GM12878 (cell line): ENCODE results near the gene TBCE. TPM values are rescaled to one million over a fixed set of nuclear protein-coding genes. Genes with fewer than 3 reads are reported as not detected.

Experiments used
- ATAC-seq: fragments of 200-7000 bp; cut with Tn5 transposase; 3 replicates; pipeline ENCODE4 v1.9.1; 2020; ENCODE audit warnings: mild to moderate bottlenecking, moderate library complexity
- BruUV-seq: library from RNA; stranded (reverse); fragments of 400-500 nt; replicated peaks from 2 replicates; lab custom pipeline; 2021; lab: Mats Ljungman, UMichigan
- CTCF ChIA-PET: fragments of 300-600 bp; sonication (Branson Sonifier 250); formaldehyde crosslinking; extraction: SDS; loops from one replicate; lab custom pipeline; 2021; ENCODE audit warnings: inconsistent platforms; lab: Yijun Ruan, JAX
- POLR2A ChIA-PET: fragments of 350-600 bp; formaldehyde crosslinking; extraction: SDS; loops from one replicate; lab custom pipeline; 2021; ENCODE audit warnings: inconsistent platforms; lab: Charles Lee
- RAD21 ChIA-PET: fragments of 300-600 bp; sonication (Branson Sonifier 250); formaldehyde crosslinking; loops from one replicate; lab custom pipeline; 2023; ENCODE audit warnings: antibody characterized with exemption; ENCODE audit not compliant: unreplicated experiment; lab: Charles Lee
- SMC1A ChIA-PET: fragments of 300-600 bp; sonication (Branson Sonifier 250); formaldehyde crosslinking; loops from one replicate; lab custom pipeline; 2023; ENCODE audit not compliant: unreplicated experiment, uncharacterized antibody; lab: Charles Lee
- DNase-seq: peaks from one replicate; pipeline ENCODE4 v3.0.0-alpha.2; 2011; ENCODE audit warnings: low read depth, low spot score
- FAIRE-seq: peaks from 3 replicates; lab custom pipeline; 2011; peaks lifted over from hg19 to GRCh38; lab: Jason Lieb, UNC
- H2AFZ ChIP-seq: 2 replicates; pipeline ENCODE4 v1.6.0; 2011; ENCODE audit warnings: low read depth, low read length, control low read depth; ENCODE audit not compliant: control insufficient read depth
- H3K27ac ChIP-seq: 2 replicates; pipeline ENCODE4 v1.5.1; 2011; ENCODE audit warnings: control low read depth; ENCODE audit not compliant: control insufficient read depth, insufficient read depth
- H3K27me3 ChIP-seq, 2 experiments: replicated peaks in 1 of 2; 2 replicates each; pipeline versions ENCODE4 v1.6.0 to v1.6.1; 2011; ENCODE audit warnings: low read length in 1 of 2; ENCODE audit not compliant: control insufficient read depth in 2 of 2, insufficient read depth in 2 of 2
- H3K36me3 ChIP-seq, 2 experiments: 2 replicates each; pipeline ENCODE4 v1.5.1; 2011; ENCODE audit warnings: low read length in 1 of 2; ENCODE audit not compliant: control insufficient read depth in 2 of 2, insufficient read depth in 2 of 2
- H3K4me1 ChIP-seq: 2 replicates; pipeline ENCODE4 v1.6.1; 2011; ENCODE audit warnings: mild to moderate bottlenecking, low read length, moderate library complexity, mixed read lengths; ENCODE audit not compliant: control insufficient read depth, insufficient read depth
- H3K4me2 ChIP-seq: 2 replicates; pipeline ENCODE4 v1.6.0; 2011; ENCODE audit warnings: control low read depth; ENCODE audit not compliant: control insufficient read depth, insufficient read depth
- H3K4me3 ChIP-seq: fragments of 200-600 bp; sonication (generic); 2 replicates; pipeline ENCODE4 v1.5.1; 2016
- H3K79me2 ChIP-seq: 2 replicates; pipeline ENCODE4 v1.6.0; 2011; ENCODE audit warnings: low read length; ENCODE audit not compliant: control insufficient read depth, insufficient read depth
- H3K9ac ChIP-seq: 2 replicates; pipeline ENCODE4 v1.8.0; 2011; ENCODE audit warnings: low read length, control low read depth, mixed read lengths; ENCODE audit not compliant: control insufficient read depth, insufficient read depth
- H3K9me3 ChIP-seq: replicated peaks from 3 replicates; pipeline ENCODE4 v1.5.1; 2011; ENCODE audit warnings: mild to moderate bottlenecking, low read length; ENCODE audit not compliant: control insufficient read depth, insufficient read depth
- H4K20me1 ChIP-seq: 2 replicates; pipeline ENCODE4 v1.6.0; 2011; ENCODE audit not compliant: control insufficient read depth, insufficient read depth
- BCL11A ChIP-seq: IDR thresholded peaks from 2 replicates; pipeline ENCODE4 v1.6.1; 2011; ENCODE audit warnings: low read depth, low read length
- CBX3 ChIP-seq: fragments of 200-600 bp; sonication (generic); IDR thresholded peaks from 2 replicates; pipeline ENCODE4 v1.6.1; 2016; ENCODE audit warnings: low read depth, borderline replicate concordance
- EP300 ChIP-seq, 2 experiments: fragments of 150-350 bp in 1 of 2; IDR thresholded peaks; 2 replicates each; pipeline ENCODE4 v1.6.1; 2011 to 2012; ENCODE audit warnings: low read depth in 2 of 2, low read length in 2 of 2, borderline replicate concordance in 1 of 2, improper control_type of control experiment in 1 of 2, inconsistent platforms in 1 of 2; ENCODE audit not compliant: control insufficient read depth in 1 of 2
- ETV6 ChIP-seq, 2 experiments: fragments of 450-650 bp in 1 of 2; IDR thresholded peaks in 1 of 2; conservative IDR thresholded peaks in 1 of 2; 2 replicates each; pipeline ENCODE4 v1.6.1; 2014; ENCODE audit warnings: antibody characterized with exemption in 1 of 2, borderline replicate concordance in 1 of 2, low read depth in 1 of 2, mild to moderate bottlenecking in 1 of 2, moderate library complexity in 1 of 2
- HDGF ChIP-seq: fragments of 450-650 bp; IDR thresholded peaks from 2 replicates; pipeline ENCODE4 v1.6.1; 2016; ENCODE audit warnings: antibody characterized with exemption
- MEF2B ChIP-seq: fragments of 450-650 bp; IDR thresholded peaks from 2 replicates; pipeline ENCODE4 v1.6.1; 2018; ENCODE audit warnings: mild to moderate bottlenecking, moderate library complexity; ENCODE audit not compliant: partially characterized antibody, poor library complexity, severe bottlenecking
- PML ChIP-seq: IDR thresholded peaks from 2 replicates; pipeline ENCODE4 v1.6.1; 2012; ENCODE audit warnings: low read length, inconsistent platforms
- POLR2AphosphoS2 ChIP-seq: IDR thresholded peaks from 2 replicates; pipeline ENCODE4 v1.6.1; 2011; ENCODE audit warnings: low read depth, mild to moderate bottlenecking, low read length, improper control_type of control experiment, moderate library complexity
- RELA ChIP-seq: fragments of 450-650 bp; IDR thresholded peaks from 2 replicates; pipeline ENCODE4 v1.8.0; 2014; ENCODE audit warnings: borderline replicate concordance; ENCODE audit not compliant: partially characterized antibody
- TAF1 ChIP-seq: IDR thresholded peaks from 2 replicates; pipeline ENCODE4 v1.6.1; 2011; ENCODE audit warnings: mild to moderate bottlenecking, low read depth, low read length, borderline replicate concordance
- ZNF207 ChIP-seq: fragments of 450-650 bp; IDR thresholded peaks from 2 replicates; pipeline ENCODE4 v1.6.1; 2014; ENCODE audit warnings: antibody characterized with exemption, mild to moderate bottlenecking, borderline replicate concordance
- WGBS: methylation state at CpG from one replicate; pipeline ENCODE4 v1.1.6; 2016; ENCODE audit warnings: low lambda C conversion rate; ENCODE audit not compliant: insufficient replicate concordance, insufficient coverage; ENCODE audit errors: missing lambda C conversion rate; 5-methylcytosine and 5-hydroxymethylcytosine counted together
- in situ Hi-C: fragments of 300-500 bp; cut with MboI; formaldehyde crosslinking; loops from 9 replicates; pipeline ENCODE4 v1.14.3; 2018; ENCODE audit warnings: mixed read lengths
- intact Hi-C: fragments of 100-400 bp; cut with micrococcal nuclease; formaldehyde crosslinking; loops from one replicate; pipeline ENCODE4 v1.14.2; 2022; ENCODE audit not compliant: unreplicated experiment
- polyA plus RNA-seq, 11 experiments: library from polyadenylated mRNA; depleted of rRNA in 4 of 11; unstranded in 6 of 11; stranded (reverse) in 5 of 11; fragments of >200 nt; fragmentation: Nextera tagmentation in 4 of 11; fragmentation: Illumina TruSeq in 1 of 11; extraction: Ambion mirVana in 4 of 11; extraction: Trizol in 1 of 11; gene quantifications; 1 replicate in 1 of 11; 2 replicates in 10 of 11; pipeline versions ENCODE4 v1.2.1 to v1.2.3, GENCODE V29; 2011 to 2016; ENCODE audit warnings: inconsistent platforms in 2 of 11, missing spikeins in 2 of 11, low read depth in 1 of 11
- total RNA-seq, 4 experiments: library from RNA; depleted of rRNA in 3 of 4; stranded (reverse); fragments of >200 nt in 3 of 4; fragmentation: Illumina TruSeq in 1 of 4; extraction: Trizol in 1 of 4; gene quantifications; 2 replicates each; pipeline versions ENCODE4 v1.2.1 to v1.2.3, GENCODE V29; 2013 to 2021
- TF ChIP-seq, protein P1 (sequence below): fragments of 450-650 bp; formaldehyde crosslinking; IDR thresholded peaks from 2 replicates; pipeline ENCODE4 v1.4.0; 2022; ENCODE audit warnings: mild to moderate bottlenecking, moderate library complexity
- TF ChIP-seq, protein P2 (sequence below): IDR thresholded peaks from 2 replicates; pipeline ENCODE4 v1.6.1; 2011; ENCODE audit warnings: borderline replicate concordance, low read depth, mild to moderate bottlenecking, moderate library complexity, low read length; ENCODE audit not compliant: insufficient read depth, poor library complexity, severe bottlenecking
- TF ChIP-seq, protein P3 (sequence below): IDR thresholded peaks from 2 replicates; pipeline ENCODE4 v1.6.1; 2012; ENCODE audit warnings: low read length, inconsistent platforms
- TF ChIP-seq, protein P4 (sequence below): fragments of 450-650 bp; IDR thresholded peaks from 2 replicates; pipeline ENCODE4 v1.6.1; 2017; ENCODE audit warnings: low read depth, mild to moderate bottlenecking, moderate library complexity

TBCE gene
- total and polyA plus RNA-seq, 10 of the 15 experiments (the other 5 are each of a cell fraction or from before 2014, with no cell fraction given) = 22.7 to 48.7 (median 29.2) TPM

DNA sequence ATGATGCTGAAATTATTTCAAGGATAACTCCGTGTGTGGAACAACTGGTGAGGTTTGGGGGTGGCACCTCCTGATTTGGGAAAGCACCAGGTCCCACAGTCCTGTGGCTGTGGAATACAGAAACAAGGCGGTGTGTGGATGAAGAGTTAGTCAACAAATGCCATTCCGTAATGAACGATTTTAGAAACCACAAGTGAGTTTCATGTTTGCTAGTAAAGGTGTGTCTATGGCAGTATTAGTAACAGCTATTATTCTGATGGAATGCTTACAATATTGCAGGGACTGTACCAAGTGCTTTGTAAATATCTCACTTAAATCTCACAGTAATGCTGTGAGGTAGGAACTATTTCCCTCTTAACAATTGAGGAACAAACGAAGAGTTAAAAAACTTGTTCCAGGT, 83.2 kb downstream of the TBCE start:
- ChIA-PET CTCF (interaction anchor here (0.6 to 1.0 kb wide), 3 partner anchors 64 to 144 kb away, joined by 3 read pairs; no protein-coding TSS in a partner anchor), RAD21 (no interaction called here), SMC1A (interaction anchor here (0.6 kb wide), 1 partner anchor 1122 kb away, joined by 3 read pairs; no protein-coding TSS in a partner anchor), POLR2A (interaction anchor here (0.5 to 0.6 kb wide), 2 partner anchors 499 to 1080 kb away, joined by 5 read pairs; no protein-coding TSS in a partner anchor)
- Histone ChIP-seq H3K4me1 (no peaks in the 10 kb centered on the region), H3K36me3 (peaks cover 1 to 19% of the 10 kb centered on the region in 2 experiments; a peak in 3 of 4 replicates), H4K20me1 (no peaks in the 10 kb centered on the region), H3K79me2 (no peaks in the 10 kb centered on the region), H2AFZ (no peak overlapping the region), H3K27me3 (no peaks in the 10 kb centered on the region), H3K27ac (no peak overlapping the region), H3K4me3 (no peak overlapping the region), H3K9me3 (no peaks in the 10 kb centered on the region), H3K4me2 (no peak overlapping the region), H3K9ac (no peak overlapping the region)
- FAIRE-seq (no peak), ATAC-seq (no peak), DNase-seq (no peak)
- no TSS peak for BruUV-seq
- intact Hi-C loops = no loop called here
- TF ChIP-seq TAF1 (no peak), EP300 (IDR thresholded peaks at IDR 0.05; ENCODE audit: borderline replicate concordance in 1 of 2, control insufficient read depth in 1 of 2, low read depth in 2 of 2, low read length in 2 of 2) (no peak), POLR2AphosphoS2 (no peak), HDGF (no peak), RELA (no peak), PML (no peak), ZNF207 (no peak), BCL11A (no peak), ETV6 (conservative IDR thresholded peaks at IDR 0.05 in 1 of 2, IDR thresholded peaks at IDR 0.05 in 1 of 2; ENCODE audit: borderline replicate concordance in 1 of 2, low read depth in 1 of 2) (no peak), MEF2B (no peak), CBX3 (no peak)
- TF ChIP-seq, protein P1, sequence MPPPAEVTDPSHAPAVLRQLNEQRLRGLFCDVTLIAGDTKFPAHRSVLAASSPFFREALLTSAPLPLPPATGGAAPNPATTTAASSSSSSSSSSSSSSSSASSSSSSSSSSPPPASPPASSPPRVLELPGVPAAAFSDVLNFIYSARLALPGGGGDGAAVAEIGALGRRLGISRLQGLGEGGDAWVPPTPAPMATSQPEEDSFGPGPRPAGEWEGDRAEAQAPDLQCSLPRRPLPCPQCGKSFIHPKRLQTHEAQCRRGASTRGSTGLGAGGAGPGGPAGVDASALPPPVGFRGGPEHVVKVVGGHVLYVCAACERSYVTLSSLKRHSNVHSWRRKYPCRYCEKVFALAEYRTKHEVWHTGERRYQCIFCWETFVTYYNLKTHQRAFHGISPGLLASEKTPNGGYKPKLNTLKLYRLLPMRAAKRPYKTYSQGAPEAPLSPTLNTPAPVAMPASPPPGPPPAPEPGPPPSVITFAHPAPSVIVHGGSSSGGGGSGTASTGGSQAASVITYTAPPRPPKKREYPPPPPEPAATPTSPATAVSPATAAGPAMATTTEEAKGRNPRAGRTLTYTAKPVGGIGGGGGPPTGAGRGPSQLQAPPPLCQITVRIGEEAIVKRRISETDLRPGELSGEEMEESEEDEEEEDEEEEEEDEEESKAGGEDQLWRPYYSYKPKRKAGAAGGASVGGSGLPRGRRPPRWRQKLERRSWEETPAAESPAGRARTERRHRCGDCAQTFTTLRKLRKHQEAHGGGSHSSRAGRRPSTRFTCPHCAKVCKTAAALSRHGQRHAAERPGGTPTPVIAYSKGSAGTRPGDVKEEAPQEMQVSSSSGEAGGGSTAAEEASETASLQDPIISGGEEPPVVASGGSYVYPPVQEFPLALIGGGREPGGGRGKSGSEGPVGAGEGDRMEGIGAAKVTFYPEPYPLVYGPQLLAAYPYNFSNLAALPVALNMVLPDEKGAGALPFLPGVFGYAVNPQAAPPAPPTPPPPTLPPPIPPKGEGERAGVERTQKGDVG (CRISPR knock-in tag) = no peak
- TF ChIP-seq, protein P2, sequence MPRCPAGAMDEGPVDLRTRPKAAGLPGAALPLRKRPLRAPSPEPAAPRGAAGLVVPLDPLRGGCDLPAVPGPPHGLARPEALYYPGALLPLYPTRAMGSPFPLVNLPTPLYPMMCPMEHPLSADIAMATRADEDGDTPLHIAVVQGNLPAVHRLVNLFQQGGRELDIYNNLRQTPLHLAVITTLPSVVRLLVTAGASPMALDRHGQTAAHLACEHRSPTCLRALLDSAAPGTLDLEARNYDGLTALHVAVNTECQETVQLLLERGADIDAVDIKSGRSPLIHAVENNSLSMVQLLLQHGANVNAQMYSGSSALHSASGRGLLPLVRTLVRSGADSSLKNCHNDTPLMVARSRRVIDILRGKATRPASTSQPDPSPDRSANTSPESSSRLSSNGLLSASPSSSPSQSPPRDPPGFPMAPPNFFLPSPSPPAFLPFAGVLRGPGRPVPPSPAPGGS = no peak
- TF ChIP-seq, protein P3, sequence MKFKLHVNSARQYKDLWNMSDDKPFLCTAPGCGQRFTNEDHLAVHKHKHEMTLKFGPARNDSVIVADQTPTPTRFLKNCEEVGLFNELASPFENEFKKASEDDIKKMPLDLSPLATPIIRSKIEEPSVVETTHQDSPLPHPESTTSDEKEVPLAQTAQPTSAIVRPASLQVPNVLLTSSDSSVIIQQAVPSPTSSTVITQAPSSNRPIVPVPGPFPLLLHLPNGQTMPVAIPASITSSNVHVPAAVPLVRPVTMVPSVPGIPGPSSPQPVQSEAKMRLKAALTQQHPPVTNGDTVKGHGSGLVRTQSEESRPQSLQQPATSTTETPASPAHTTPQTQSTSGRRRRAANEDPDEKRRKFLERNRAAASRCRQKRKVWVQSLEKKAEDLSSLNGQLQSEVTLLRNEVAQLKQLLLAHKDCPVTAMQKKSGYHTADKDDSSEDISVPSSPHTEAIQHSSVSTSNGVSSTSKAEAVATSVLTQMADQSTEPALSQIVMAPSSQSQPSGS = no peak
- TF ChIP-seq, protein P4, sequence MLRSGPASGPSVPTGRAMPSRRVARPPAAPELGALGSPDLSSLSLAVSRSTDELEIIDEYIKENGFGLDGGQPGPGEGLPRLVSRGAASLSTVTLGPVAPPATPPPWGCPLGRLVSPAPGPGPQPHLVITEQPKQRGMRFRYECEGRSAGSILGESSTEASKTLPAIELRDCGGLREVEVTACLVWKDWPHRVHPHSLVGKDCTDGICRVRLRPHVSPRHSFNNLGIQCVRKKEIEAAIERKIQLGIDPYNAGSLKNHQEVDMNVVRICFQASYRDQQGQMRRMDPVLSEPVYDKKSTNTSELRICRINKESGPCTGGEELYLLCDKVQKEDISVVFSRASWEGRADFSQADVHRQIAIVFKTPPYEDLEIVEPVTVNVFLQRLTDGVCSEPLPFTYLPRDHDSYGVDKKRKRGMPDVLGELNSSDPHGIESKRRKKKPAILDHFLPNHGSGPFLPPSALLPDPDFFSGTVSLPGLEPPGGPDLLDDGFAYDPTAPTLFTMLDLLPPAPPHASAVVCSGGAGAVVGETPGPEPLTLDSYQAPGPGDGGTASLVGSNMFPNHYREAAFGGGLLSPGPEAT = no peak
- WGBS = 66% methylated on average over 5 of the region's 5 CpGs
- in situ Hi-C loops = no loop called here
